Hindlimb muscle (tissue), 1 donor: ENCODE results near the gene LPP. TPM values are rescaled to one million over a fixed set of nuclear protein-coding genes. Genes with fewer than 3 reads are reported as not detected.
"Not testable (repeated sequence)": the region's sequence is repeated elsewhere in the genome, so short reads cannot be mapped to it uniquely, and the experiment has no call there.

Experiments
- DNase-seq: peaks from one replicate; pipeline ENCODE4 v3.0.0-alpha.2; 2013
- polyA plus RNA-seq: library from polyadenylated mRNA; unstranded; fragments of 120-200 nt; gene quantifications from one replicate; pipeline ENCODE4 v1.2.1, GENCODE V29; 2013; ENCODE audit not compliant: insufficient read length

LPP gene, protein sequence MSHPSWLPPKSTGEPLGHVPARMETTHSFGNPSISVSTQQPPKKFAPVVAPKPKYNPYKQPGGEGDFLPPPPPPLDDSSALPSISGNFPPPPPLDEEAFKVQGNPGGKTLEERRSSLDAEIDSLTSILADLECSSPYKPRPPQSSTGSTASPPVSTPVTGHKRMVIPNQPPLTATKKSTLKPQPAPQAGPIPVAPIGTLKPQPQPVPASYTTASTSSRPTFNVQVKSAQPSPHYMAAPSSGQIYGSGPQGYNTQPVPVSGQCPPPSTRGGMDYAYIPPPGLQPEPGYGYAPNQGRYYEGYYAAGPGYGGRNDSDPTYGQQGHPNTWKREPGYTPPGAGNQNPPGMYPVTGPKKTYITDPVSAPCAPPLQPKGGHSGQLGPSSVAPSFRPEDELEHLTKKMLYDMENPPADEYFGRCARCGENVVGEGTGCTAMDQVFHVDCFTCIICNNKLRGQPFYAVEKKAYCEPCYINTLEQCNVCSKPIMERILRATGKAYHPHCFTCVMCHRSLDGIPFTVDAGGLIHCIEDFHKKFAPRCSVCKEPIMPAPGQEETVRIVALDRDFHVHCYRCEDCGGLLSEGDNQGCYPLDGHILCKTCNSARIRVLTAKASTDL
- 12.7 TPM for polyA plus RNA-seq

DNA sequence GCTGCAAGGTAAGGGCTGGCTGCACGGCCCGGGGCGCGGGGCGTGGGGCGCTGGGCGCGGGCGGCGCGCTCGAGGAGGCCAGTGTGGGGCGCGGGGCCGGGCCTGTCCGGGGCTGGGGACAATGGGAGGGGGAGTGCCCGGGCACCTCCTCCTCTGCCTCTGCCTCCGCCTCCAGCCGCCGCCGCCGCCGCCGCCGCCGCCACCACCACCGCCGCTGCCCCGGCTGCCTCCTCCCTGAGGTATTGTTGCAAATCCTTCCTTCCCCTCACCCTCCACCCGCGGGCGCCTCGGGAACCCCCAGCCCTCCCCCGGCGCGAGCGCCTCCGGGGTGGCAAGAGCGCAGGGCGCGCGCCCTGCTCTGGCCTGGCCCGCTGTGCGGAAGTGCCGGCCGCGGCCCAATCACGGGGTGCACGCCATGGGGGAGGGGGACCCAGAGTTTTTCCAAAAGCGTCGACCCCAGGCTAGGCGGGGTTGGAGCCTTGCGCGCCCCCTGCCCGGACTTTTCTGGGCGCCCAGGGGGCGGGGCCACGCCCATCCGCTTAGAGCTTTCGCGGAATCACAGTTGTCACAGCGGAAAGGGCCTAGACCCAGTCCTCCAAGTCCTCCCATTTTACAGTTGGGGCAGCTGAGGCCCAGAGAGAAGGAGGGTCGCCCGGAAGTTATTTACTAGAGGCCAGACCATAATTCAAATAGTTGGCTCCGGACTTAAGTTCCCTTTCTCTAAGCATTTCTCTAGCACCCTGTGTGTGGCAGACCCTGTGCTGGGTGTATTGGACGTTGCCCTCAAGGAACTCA is at the start of gene LPP:
Gene LPP (plus strand): TSS at position 144 of the 795 bp plus-strand sequence. CDS start 251,964 bp downstream, outside the sequence.
- peak; percentile 77 for DNase-seq

DNA sequence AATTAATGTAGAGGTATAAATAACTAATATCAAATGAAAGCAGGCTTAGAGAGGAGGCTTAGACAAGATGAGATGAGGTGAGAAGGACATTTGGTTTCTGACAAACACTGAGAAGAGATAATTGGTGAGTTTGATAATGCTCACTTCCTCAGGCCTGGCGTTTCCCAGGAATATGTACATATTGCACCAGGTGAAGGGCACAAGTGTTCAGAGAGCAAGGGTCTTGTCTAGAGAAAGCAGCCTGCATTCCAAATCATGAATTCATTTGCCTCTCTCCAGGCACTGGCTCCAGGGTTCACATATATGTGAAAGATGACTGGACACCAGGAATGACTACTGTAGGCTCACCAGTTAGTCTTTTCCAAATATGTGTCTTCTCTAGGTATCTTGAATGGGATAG is 48.0 kb upstream of the LPP start:
- no peak for DNase-seq

DNA sequence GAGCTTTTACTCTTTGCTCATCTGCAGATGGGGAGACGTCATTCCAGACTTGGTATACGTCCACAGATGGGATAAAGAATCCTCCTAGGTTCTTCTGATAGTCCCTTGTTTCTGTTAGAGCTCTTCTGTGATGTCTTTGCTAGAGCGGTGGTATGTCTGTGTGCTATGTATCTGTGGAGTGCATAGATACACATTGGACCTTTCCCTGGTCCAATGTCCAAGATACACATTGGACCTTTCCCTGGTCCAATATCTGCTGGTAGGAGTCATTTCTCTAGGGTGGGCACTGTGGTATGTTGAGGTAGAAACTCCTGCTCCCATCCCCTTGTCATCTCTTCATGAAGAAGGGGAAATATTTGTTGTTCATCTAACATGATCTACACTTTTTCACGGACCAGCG is 47.5 kb upstream of the LPP start:
- no peak for DNase-seq

DNA sequence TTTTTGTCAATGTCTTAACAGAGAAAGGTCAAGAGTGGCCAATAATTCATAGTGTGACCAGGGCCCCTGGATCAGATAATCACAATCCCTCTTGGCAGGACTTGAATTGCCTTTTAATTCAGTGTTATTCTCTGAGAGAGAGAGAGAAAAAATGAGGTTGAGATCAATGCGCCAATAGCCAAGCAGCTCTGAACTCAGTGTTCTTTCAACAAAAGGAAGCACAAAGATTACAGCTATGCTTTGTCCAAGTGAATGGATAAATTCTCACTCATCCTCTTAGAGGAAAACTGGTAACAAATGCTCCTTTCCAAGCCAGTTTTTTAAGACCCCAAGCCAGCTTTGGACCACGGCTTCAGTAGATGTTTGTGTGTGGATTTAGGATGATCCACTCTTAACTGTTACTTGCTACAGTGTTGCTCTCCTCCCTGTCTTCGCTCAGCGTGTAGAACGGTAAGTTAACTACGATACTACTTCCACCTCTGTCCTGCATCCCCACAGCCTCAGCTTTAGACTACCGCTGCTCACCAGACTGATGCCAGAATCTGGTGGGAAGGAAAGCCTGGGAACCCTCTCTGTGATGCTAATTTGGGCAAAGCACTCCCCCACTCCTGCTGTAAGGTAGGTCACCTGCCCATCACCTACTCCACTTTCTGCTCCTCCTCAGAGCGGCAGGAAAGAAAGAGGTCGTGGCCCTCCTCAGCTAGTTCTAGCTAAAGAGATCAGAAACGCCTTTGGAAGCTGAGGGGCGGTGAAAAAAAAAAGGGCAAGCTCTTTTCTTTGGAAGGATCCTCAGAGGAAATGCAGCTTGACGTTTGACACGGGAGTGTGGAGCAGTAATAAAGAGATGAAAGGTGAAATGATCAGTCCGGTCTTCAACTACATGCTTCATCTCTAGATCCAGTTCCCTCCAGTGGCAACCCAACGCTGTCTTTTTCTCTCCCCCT is 46.8 kb upstream of the LPP start:
- DNase-seq, result no peak

DNA sequence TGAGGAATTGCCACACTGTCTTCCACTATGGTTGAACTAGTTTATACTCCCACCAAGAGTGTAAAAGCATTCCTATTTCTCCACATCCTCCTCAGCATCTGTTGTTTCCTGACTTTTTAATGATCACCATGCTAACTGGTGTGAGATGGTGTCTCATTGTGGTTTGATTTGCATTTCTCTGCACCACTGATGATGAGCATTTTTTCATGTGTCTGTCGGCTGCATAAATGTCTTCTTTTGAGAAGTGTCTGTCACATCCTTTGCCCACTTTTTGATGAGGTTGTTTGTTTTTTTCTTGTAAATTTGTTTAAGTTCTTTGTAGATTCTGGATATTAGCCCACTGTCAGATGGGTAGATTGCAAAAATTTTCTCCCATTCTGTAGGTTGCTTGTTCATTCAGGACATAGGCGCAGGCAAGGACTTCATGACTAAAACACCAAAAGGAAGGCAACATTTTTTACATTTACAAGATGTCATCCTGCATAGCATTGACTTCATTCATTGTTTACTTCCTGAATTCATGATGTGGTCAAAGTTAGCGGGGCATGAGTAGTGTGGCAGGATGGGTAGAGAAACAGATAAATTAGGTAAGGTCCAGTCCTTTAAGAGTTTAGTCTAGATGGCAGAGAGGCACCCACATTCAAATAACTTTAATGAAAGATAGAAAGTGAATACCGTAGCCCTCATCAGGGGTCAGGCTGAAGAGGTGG is 45.1 kb upstream of the LPP start:
- no peak for DNase-seq

DNA sequence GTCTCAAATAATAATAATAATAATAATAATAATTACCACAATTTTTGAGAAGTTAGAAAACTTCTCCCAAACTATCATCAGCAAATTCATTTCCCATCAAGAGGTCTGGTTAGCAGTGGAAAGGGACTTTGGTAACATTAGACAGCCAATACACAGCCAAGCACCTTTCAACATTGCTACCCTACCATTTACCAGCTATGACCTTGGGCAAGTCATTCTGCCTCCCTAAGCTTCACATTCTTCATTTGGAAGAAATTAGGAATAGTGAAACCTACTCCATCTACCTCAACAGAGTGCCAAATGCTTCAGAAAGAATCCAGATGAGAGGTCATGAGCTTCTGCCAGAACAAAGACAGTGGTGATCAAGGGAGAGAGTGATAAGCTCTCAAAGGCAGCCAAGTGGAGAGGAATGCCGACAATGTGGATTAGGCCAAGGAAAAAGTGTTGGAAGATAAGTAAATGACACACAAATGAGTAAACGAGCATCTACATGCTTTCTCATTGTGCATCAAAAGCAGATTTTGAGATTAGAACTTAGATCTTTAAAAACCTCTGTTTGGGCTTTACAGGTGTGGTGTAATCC is 42.9 kb upstream of the LPP start:
- no peak for DNase-seq

DNA sequence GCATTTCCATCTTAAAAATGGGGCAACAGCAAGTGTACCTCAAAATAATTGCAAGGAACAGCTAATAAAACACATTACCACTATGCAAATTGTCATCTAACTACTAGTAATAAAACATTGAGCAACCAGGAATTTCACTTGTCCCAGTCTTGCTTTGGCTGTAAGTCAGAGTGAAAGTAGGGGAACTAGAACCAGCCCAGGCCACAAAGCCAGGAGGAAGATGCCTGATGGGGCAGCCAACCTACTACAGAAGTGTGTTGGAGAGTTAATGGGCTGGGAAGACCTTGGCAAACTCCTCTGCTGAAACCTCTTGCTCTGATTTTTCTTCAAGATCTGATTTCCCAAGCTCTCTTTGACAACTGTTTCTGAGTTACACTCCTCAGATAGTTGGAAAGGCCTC is 40.2 kb upstream of the LPP start:
- no peak for DNase-seq

DNA sequence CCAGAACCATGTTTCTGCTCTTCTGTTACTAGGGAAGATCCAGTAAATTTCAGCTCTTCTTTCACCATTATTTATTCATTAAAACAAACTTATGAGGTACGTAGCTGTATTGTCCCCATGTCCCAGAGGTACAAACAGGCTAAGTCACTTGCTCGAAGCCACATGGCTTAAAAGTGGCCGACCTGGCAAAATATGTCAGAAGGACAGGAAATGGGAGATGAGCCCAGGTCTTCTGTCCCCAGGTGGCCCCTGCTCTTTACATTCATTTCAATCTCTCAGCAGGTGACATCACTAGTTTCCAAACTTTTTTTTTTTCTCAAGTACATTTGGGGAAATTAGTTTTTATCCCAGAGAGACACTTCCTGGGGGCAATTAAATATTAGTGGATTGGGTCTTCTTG is 34.1 kb upstream of the LPP start:
- no peak for DNase-seq

DNA sequence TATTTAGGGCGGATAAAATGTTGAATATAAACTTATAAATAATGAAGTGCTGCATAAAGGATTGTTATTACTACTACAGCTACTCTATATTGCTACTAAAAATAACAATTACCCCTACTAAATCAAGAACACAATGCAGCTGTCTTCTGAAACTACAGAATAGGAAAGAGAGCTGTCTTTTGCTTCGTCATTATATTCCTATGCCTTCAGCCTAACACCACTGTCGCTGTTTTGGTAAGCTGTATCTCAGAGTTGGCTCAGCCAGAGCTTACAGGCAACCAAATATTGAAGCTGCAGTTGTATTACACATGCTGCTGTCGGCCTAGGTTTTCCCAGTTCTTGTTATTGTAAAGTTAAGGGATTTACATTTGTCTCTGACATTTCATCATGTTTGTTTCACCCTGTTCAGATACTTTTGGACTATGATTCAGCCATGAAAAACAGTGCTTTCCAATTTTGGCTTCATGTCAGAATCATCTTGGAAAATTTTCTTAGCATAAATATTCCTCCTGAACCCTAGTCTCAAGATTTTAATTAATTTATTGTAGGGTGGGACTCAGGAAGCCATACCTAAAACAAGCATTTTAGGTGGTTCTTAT is 31.3 kb upstream of the LPP start:
- no peak for DNase-seq

DNA sequence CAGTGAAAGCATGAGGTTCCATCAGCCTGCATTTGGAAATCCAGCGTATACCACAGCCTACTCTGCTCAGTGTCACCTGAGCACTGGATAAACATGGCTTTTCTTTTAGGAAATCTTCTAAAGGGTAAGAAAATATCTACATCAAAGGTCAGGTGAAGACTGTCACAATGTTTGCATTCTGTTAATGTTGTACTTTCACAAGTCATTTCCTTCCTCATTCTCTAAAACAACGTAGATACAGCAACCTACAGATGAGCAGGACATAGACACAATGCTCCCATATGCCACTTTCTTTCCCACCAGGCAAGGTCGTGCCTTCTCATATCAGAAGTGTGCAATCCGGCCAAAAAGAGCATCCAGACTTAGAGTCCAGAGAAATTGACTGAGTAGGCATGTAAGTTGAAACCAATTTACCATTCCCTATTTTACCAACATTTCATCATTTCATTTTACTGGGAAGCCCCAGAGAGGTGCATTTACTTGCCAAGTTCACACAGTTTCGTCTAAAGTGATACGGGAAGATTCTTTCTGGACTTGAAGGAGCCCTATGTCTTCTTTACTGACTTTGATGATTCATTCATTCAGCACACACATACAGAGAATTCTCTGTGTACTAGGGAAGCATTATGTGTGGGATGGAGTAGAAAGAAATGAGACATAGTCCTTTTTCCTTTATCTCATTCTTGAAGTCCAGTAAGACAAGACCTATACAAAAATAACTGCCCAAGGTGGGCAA is 30.6 kb upstream of the LPP start:
- DNase-seq, result no peak

DNA sequence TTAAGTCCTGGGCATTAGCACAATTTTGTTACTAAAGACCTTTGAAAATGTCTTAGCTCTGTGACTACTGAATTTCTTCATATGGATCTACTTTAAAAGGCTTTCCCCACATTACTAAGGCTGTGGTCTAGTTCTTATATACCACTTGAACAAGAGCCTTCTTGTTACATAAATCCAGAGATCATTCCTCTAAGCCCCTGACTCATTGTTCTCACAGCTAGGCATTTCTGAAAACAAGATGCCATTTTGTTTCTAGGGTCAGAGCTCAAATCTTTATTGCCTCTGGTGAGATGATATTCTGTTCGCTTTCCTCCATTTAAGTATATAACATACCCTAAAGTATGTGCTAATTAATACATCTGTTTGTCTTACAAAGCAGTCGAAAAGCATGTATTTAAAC is 29.8 kb upstream of the LPP start:
- DNase-seq, result no peak

DNA sequence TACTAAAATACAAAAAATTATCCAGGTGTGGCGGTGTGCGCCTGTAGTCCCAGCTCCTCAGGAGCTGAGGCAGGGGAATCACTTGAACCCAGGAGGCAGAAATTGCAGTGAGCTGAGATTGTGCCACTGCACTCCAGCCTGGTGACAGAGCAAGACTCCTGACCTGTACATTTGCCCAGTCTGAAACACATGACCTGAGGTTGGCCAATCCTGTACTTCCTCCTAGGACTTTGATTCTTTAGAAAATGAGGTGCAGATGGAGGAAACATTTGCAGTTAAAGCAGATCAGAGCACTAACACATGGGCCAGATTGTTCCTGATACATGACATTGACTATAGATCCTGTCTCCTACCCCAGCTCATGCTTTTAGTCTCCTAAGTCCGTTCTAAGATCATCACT is 28.9 kb upstream of the LPP start:
- DNase-seq, result no peak

DNA sequence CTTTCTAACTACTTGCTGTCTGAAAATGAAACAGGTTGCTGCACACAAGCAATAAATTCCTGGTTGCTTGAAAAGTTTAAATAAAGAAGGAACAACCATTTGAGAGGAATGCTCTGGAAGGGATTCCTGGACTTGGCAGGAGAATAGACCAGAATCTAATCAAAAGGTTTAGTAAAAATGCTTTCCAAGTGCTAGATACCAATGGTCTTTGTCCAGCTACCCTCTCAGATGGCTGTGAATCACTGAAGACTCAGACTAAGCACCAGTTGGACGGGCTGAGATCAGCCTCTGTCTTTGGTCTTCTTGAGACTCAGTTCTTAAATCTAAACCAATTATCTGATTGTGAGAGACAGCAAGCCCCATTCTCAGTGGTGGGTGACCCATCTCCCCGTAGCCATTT is 27.7 kb upstream of the LPP start:
- DNase-seq, result no peak

DNA sequence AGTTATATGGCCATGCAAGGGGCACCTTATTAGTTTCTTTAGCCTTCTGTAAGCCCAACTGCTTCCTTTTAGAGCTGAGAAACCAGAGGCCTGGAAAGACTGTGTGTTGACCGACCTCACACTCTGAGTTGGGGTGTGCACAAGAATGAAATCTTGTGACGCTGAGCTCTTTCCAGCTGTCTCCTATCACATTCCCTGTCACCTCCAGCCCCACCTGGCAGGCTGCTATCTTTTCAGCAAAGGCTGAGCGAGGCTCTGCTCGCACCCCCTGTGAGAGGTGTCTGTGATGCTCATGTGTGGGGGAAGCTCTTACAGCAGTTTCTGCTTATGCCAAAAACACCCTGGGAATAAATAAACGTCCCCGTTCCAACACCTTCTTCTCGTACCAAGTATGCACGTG is 27.0 kb upstream of the LPP start:
- no peak for DNase-seq

DNA sequence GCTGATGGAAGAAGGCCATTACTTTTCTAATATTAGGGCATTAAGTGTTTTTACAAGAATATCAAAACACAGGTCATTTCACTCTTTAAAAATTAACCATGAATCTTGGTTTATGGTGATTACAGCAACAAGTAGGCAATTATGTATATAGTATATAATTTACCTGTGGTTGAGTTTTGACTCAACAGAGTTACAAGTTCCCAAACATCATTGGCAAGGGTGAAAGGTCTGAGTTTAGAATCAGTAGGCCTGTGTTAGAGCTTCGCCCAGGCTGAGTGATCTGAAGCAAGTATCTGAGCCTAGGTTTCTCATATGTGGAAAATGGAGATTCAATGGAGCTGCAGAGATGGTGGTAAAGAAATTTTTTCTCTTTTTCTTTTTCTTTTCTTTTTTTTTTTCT is 25.1 kb upstream of the LPP start:
- DNase-seq, result no peak

DNA sequence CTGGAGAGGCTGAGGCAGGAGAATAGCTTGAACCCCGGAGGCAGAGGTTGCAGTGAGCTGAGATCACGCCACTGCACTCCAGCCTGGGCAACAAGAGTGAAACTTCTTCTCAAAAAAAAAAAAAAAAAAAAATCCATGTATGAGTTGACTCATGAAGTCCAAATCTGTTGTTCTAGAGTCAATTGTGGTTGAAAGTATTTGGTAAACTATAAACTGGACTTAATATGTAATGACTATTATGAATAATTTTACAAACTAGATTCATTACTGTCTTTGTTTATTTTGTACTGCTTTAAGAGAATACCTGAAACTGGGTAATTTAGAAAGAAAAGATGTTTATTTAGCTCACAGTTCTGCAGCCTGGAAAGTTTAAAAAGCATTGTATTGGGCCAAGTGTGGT is 22.9 kb upstream of the LPP start:
- DNase-seq, result not testable (repeated sequence)

DNA sequence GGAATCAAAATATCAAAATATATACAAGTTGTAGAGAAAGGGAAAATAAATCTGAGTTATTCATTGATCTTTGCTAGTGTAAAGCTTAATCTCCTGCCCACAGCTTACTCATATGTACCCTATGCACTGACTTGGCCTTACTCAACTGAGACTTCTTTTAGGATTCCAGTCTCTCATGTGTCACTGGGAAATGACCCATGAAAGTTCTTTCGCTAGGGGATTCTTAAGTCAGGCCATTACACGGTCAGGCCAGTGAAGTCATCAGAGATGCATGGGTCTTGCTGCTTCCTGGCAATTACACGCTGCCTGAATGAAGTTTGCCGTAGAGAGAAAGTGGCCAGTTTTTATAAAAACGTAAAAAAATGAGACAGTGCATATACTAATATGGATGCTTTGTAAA is 20.7 kb upstream of the LPP start:
- DNase-seq, result no peak

DNA sequence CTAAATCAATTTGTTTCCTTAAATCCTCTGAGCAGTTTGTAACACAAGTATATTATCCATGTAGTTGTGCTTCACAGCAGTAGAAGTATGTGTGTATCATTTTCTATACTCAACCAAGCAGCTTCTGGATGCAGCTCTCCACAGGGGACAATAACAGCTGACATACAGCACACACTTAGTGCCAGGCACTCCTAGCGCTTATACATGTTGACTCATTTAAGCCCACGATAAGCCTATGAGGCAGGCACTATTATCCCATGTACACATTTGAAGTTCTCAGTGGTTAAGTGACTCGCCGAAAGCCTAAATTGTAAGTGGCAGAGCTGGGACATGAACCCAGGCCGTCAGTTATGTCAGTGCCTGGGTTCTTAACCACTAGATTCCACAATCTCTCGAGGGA is 20.3 kb upstream of the LPP start:
- DNase-seq, result no peak

DNA sequence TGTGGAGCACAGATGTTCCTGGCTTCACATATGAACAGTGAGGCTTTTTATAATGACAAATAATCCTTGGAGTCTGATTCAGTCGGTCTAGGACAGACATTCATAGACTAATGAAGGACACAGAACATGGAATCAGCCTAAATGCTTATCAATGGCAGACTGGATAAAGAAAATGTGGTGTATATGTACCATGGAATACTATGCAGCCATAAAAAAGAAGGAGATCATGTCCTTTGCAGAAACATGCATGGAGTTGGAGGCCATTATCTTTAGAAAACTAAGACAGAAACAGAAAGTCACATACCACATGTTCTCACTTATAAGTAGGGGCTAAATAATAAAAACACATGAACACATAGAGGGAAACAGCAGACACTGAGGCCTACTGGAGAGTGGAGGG is 19.9 kb upstream of the LPP start:
- no peak for DNase-seq

DNA sequence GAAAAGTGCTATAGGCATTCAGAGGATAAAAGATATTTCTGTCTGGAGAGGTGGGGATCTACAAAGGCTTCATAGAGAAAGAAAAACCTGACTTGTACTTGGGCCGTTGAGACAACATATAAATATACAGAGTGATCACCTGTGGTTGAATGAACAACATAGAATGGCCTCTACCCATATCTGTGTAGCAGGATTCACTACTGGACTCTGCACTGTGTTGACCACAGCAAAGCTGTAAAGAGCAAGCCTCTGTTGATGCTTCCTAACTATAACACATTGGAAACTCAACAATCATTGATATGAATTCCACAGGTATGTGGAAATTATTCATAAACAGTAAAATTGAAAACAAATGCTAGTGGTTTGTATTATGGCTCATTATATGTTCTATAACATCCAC is 19.1 kb upstream of the LPP start:
- DNase-seq, result no peak
